Measurements from ENCODE around the gene DNAH3. TPM values are rescaled to one million over a fixed set of nuclear protein-coding genes. Genes with fewer than 3 reads are reported as not detected.
"Not testable (repeated sequence)": the region's sequence is repeated elsewhere in the genome, so short reads cannot be mapped to it uniquely, and the experiment has no call there.

The DNAH3 gene
- total RNA-seq, 1 donor from 2014 or later: 0.89 TPM

DNA sequence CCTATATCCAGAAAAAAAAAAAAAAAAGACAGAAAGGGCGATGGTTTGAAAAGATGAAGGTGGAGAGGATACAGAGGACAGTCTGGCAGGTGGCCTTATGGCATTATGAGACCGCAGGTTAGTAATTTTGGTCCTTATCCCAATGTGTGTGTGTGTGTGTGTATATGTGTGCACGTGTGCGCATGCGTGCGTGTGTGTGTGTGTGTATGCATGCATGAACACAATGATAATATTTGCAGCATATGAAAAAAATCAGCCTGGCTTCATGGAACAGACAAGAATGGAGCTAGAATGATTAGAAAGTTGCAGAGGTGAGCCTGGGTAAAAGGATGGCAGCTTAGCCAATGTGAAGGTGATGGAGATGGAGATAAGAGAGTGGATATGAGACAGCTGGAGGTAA lies 166.6 kb downstream of the DNAH3 start:
- ATAC-seq (ENCODE audit: poor library complexity): no peak
- intact Hi-C loops (cut with DNase I): no loop called here
- DNase-seq: no peak

DNA sequence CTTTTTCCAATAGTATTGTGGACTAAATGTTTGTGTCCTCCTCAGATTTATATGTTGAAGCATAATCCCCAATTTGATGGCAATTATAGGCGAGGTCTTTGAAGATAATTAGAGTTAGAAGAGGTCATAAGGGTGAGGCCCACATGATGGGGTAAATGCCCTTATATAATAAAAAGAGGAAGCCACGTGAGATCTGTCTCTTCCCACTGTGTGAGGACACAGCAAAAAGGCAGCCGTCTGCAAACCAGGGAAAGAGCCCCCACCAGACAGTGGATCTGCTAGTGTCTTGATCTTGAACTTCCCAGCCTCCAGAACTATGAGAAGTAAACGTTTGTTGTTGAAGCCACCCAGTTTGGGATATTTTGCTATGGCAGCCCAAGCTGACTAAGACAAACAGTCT lies 174.1 kb downstream of the DNAH3 start:
- DNase-seq (no peak), ATAC-seq (ENCODE audit: poor library complexity) (no peak)
- intact Hi-C loops (cut with DNase I): no loop called here

DNA sequence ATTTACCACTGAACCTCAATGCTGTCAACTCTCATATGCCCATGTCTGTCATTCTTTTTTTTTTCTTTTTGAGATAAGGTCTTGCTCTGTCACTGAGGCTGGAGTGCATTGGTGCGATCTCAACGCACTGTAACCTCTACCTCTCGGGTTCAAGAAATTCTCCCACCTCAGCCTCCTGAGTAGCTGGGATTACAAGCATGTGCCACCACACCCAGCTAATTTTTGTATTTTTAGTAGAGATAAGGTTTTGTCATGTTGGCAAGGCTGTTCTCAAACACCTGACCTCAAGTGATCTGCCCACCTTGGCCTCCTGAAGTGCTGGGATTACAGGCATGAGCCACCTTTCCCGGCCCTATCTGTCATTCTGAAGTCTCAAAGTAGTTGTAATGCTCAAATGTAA lies 177.4 kb downstream of the DNAH3 start:
- intact Hi-C loops (cut with DNase I); ATAC-seq (ENCODE audit: poor library complexity); DNase-seq: not testable (repeated sequence)

DNA sequence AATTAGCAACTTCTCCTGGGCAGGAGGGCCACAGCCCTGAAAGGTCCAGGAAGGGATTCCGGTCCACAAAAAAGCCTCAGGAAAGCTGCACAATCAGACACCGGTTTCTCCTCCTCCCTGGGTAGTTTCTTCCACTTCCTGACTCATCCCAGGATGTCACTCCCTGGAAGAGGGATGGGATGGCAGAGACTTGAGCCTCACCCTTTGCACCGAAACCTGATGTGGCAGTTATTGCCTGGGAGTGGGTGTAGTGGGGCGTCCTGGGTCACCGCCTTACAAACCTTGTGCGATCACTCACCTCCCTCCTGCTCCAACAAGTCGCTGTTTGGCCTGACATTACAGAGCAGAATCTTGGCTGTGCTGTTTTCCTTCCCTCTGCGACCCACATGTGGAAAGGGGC lies 179.2 kb downstream of the DNAH3 start:
- ATAC-seq (ENCODE audit: poor library complexity) (no peak), DNase-seq (no peak)
- intact Hi-C loops (cut with DNase I): no loop called here

DNA sequence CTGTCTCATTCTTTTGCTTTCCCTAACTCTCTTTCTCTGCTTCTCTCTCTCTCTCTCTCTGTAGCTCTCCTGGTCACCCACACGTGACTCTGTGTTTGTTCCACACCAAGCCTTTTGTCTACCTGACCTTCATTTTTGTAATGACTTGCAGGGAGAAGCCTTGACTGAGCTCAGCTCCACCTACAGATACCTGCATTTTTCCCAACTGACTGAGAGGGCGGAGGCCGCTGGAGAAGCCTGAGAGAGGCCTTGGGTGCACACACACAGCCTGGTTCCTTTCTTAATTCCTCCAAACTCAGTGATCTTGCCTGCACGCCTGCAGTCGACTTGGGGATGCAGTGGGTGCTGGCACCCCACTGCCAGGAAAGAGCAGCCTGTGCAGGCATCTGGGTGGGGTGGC lies 181.3 kb downstream of the DNAH3 start:
- DNase-seq (no peak), ATAC-seq (ENCODE audit: poor library complexity) (no peak)
- intact Hi-C loops (cut with DNase I): no loop called here

DNA sequence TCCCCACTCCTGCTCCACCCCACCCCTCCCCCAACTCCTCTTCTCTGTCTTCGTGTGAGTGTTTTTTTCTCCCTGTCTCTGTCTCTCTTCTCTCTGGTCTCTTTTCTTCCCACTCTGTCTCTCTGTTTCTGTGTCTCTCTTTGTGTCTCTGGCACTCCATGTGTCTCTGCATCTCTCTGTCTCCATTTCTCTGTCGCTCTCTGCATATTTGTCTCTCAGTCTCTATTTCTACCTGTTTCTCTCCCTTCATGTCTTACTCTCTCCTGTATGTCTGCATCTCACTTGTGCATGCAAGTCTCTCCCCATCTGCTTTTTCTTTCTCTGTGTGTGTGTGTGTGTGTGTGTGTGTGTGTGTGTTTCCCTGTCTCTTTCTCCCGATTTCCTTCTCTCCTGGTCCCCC lies 181.9 kb downstream of the DNAH3 start:
- no peak for ATAC-seq (ENCODE audit: poor library complexity)
- DNase-seq: no peak
- intact Hi-C loops (cut with DNase I): no loop called here

DNA sequence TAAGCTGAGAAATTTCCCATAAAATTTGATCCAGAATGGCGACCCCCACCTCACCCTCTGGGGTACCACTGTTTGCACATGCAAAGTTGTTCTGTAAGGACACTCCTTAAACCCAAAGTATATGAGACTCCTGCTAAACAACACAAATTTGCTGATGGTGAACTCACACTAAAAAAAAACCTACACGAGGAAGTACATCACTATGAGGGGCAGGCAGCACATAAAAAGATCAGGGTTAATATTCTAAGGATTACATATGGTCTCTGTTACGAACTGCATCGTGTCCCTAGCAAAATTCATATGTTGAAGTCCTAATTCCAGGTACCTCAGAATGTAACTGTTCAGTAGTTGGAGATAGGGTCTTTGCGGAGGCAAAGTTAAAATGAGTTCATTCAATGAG lies 189.7 kb downstream of the DNAH3 start:
- intact Hi-C loops (cut with DNase I): no loop called here
- DNase-seq: no peak
- no peak for ATAC-seq (ENCODE audit: poor library complexity)

DNA sequence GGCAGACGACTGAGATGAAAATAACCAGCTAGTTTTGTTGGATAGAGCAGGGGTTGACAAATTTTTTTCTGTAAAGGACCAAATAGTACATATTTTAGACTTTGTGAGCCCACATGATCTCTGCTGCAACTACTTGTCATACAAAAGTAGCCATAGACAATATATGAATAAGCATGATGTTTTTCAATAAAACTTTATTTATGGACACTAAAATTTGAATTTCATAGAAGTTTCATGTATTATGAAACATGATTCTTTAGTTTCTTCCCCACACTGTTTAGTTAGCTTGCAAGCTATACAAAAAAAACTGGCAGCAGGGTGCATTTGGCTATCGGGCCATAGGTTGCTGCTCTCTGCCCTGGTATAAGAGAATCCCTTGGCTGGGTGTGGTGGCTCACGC lies 193.5 kb downstream of the DNAH3 start:
- ATAC-seq (ENCODE audit: poor library complexity): no peak
- intact Hi-C loops (cut with DNase I): no loop called here
- no peak for DNase-seq

DNA sequence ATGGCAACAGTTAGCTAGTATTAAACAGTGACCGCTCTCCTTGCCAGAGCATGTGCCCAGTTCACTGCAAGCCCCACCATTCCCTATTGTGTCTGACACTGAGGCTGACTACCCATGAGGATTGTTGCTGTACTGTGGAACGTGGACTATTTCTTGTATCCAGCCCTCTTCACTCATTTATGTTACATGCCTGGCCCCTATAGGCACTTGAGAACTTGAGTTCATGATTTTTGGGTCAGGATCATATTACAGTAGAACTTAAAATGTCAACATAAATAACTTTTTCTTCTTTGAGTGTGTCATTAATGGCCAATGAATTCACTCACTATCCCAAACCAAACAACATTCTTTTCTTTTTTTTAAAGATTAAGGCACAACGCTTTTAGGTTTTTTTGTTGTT lies 194.3 kb downstream of the DNAH3 start:
- DNase-seq (no peak), ATAC-seq (ENCODE audit: poor library complexity) (no peak)
- intact Hi-C loops (cut with DNase I): no loop called here

DNA sequence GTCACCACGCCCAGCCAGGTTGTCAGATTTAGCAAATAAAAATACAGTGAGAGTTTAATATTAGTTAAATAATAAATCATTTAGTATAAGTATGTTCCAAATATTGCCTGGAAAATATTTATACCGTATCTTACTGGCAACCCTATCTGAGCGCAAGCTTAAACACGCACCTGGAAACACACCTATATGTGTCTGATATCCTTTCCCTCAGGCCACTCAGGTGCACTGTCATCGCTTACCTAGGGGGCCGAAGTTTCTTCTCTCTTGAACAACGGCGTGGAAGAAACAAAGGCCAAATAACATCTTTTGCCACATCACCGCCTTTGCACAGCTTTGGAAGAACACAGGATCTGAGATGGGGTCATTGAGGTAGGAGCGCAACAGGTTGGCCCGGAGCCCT lies 196.1 kb downstream of the DNAH3 start:
- no peak for DNase-seq
- intact Hi-C loops (cut with DNase I): no loop called here
- no peak for ATAC-seq (ENCODE audit: poor library complexity)

DNA sequence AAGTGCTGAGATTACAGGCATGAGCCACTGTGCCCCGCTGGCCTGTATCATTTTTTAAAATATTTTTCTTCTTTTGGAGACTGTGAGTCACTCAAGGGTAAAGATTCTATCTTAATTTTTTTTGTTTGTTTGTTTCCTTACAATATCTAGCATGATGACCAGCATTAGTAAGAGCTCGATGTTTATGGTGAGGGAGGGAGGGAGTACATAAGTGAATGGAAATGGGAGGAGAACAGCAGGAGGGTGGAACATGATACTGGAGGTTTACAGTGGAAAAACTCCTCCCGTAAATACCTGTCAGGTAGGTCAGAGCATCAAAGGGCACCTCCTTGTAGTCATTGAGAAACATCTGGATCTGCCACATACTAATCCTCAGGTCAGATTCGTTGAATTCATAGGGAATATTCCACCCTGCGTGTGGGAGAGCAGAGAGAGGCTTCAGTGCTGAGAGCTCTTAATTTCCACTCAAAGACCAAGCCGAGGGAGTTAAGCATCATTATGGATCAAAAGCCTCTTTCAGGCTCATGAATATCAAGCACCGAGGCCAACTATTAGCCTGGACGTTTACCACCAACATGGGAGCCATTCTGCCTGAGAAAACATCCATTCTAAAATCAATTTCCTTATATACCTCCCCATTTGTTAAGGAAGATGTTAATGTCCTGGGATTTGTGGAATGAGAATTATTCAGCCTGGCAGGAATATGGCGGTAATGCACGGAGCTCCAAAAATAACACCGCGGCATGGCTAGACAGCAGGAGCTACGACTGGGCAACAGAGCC lies 198.3 kb downstream of the DNAH3 start:
- DNase-seq: no peak
- intact Hi-C loops (cut with DNase I): no loop called here
- no peak for ATAC-seq (ENCODE audit: poor library complexity)

DNA sequence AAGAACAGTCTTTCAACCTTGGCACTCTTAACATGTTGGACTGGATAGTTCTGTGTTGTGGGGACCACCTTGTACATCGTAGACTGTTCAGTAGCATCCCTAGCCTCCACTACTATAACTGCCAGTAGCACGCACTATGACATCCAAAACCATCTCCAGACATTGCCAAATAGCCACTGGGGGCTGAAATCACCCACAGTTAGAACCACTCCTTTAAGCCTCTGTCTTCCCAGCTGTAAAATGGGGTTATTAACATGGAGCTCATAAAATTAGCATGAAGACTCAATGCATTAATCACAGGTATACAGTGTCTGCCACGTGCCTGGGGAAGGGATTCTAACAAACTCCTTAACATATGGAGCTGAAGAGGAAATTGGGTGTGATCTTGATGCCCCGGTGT lies 200.4 kb downstream of the DNAH3 start:
- intact Hi-C loops (cut with DNase I): no loop called here
- ATAC-seq (ENCODE audit: poor library complexity) (no peak), DNase-seq (no peak)

DNA sequence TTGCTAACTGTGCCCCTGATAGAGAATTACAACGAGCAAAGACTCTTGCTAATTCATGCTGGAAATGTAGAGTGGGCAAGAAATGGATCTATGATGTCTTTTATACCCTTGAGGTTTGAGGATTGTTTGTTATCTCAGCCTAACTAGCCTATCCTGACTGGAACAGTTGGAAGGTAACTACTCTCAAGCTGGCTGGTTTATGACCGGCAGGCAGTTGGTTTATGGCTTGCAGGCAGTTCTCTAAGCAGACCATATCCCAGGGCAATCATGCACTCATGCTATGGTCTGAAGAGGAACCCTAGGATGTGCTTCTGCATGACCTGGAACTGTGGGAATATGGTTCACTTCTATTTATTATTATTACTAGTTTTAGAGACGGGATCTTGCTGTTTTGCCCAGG lies 201.0 kb downstream of the DNAH3 start:
- no peak for ATAC-seq (ENCODE audit: poor library complexity)
- DNase-seq: no peak
- intact Hi-C loops (cut with DNase I): loop anchor here (10.0 kb wide), 1 partner anchor 135 kb away; no protein-coding TSS in a partner anchor

DNA sequence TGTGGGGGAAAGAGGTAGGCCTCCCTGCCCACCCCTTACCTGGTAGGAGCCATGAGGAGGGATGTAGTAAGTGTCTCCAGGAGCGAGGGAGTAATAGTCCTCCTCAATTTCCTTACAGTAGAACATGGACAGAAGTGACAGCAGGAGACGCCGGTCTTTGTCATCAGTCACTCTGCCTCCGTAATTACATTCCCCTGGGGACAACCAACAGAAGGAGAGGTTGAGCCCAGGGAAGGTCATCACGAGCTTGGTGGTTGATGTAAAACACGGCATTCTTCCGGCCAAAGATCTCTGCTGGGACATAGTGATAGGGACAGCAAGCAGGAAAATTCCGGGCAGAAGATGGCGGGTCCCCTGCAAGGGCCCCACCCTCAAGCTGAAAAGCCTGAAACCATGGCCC lies 202.2 kb downstream of the DNAH3 start:
- no peak for ATAC-seq (ENCODE audit: poor library complexity)
- intact Hi-C loops (cut with DNase I): loop anchor here (10.0 kb wide), 1 partner anchor 136 kb away; no protein-coding TSS in a partner anchor

DNA sequence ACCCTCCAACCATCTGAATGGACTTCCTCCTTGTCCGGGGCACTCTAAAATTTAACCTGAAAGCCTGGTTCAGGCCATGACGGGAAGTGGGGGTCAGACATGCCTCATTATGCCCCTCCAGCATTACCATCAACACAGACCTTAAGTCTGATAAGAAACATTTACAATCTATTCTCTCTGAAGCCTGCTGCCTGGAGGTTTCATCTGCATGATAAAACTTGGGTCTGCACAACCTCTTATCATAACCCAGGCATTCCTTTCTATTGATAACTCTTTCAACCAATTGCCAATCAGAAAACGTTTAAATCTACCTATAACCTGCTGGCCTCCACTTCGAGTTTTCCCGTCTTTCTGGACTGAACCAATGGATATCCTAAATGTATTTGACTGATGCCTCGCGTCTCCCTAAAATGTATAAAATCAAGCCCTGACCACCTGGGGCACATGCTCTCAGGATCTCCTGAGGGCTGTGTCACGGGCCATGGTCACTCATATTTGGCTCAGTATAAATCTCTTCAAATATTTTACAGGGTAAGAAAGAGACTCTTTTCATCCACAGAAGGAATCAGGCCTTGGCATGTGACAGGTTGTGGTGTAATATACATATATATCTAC lies 204.5 kb downstream of the DNAH3 start:
- DNase-seq (no peak), ATAC-seq (ENCODE audit: poor library complexity) (no peak)
- intact Hi-C loops (cut with DNase I): loop anchor here (10.0 kb wide), 1 partner anchor 139 kb away; no protein-coding TSS in a partner anchor

More for the DNA sequence above, 202.2 kb downstream of the DNAH3 start:
- DNase-seq: no peak

DNA sequence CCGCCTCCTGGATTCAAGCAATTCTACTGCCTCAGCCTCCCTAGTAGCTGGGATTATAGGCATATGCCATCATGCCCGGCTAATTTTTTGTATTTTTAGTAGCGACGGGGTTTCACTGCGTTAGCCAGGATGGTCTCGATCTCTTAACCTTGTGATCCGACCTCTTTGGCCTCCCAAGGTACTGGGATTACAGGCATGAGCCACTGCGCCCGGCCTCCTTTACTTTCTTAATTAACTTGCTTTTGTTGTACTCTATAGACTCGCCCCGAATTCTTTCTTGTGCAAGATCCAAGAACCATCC lies 205.1 kb downstream of the DNAH3 start:
- not testable (repeated sequence) for ATAC-seq (ENCODE audit: poor library complexity); DNase-seq
- intact Hi-C loops (cut with DNase I): loop anchor here (10.0 kb wide), 1 partner anchor 139 kb away; no protein-coding TSS in a partner anchor

DNA sequence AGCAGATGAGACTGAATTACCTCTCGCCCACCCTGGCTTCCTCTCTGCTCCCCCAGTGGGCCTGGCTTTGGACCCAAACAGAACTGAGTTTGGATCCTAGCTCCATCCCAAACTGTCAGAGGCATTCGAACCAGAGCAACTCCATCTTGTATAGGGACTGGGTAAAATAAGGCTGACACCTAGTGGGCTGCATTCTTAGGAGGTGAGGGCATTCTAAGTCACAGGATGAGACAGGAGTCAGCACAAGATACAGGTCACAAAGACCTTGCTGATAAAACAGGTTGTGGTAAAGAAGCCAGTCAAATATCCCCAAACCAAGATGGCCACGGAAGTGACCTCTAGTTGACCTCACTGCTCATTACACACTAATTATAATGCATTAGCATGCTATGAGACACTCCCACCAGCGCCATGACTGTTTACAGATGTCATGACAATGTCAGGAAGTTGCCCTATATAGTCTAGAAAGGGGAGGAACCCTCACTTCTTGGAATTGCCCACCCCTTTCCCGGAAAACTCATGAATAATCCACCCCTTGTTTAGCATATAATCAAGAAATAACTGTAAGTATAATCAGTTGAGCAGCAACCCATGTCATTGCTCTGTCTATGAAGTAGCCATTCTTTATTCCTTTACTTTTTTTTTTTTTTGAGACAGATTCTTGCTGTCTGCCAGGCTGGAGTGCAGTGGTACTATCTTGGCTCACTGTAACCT lies 205.6 kb downstream of the DNAH3 start:
- intact Hi-C loops (cut with DNase I): loop anchor here (10.0 kb wide), 1 partner anchor 140 kb away; no protein-coding TSS in a partner anchor
- ATAC-seq (ENCODE audit: poor library complexity): peak; percentile 55
- DNase-seq: no peak

DNA sequence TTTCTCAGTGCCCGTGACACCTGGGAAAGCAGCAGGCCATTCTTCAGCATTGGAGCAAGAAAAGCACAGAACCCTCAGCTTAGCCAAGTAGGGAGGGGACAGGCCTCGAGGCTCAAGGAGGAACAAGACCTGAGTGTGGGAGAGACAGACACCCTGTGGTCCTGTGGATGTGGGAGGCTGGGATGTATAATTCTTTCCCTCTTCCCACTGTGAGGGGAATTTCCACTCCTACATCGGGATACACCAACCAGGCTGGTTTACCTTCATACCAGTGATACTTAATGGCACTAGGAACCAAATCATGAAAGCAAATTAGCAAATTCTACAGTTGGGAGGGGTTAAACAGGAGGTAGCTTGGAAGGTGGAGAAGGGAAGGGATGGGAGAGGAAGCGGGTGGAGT lies 208.4 kb downstream of the DNAH3 start:
- intact Hi-C loops (cut with DNase I): loop anchor here (10.0 kb wide), 1 partner anchor 143 kb away; no protein-coding TSS in a partner anchor
- no peak for ATAC-seq (ENCODE audit: poor library complexity)
- DNase-seq: no peak

DNA sequence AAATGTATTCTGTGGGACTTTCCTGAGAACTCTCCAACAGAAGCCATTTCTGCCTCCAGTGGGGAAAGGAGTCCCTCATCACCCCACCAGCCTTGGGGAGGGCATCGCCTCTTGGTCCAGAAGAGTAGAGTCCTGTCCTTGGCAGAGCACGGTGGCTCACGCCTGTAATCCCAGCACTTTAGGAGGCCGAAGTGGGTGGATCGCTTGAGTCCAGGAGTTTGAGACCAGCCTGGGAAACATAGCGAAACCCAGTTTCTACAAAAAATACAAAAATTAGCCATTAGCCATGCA lies 209.1 kb downstream of the DNAH3 start:
- intact Hi-C loops (cut with DNase I): loop anchor here (10.0 kb wide), 1 partner anchor 143 kb away; no protein-coding TSS in a partner anchor
- ATAC-seq (ENCODE audit: poor library complexity) (no peak), DNase-seq (no peak)

Data from Right ventricle myocardium superior (tissue), 1 donor.